ENCODE results near the gene CDYL2. TPM values are rescaled to one million over a fixed set of nuclear protein-coding genes. Genes with fewer than 3 reads are reported as not detected.

The CDYL2 gene
- total RNA-seq, 3 donors from 2014 or later: 6.4 to 12.1 (median 10.7) TPM

DNA sequence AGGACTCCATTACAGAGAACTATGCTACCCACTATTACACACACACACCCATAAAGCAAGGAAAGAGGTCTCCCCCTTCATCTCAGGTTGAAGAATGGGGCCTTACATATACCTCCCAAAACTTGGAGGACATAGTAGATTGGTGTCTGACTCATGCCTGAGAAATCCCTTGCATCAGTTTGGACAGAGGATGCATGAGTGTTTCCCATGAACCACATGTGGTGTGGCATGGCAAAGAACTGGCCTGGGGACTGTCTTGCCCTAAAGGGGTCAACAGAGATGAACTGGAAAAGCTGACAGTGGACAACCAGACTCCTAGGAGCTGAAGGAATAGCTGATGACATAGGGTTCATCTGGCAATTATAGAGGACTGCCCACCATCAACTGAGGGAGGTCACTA, 209.6 kb downstream of the CDYL2 start:
- no peaks in the 10 kb centered on the region for H3K27me3 ChIP-seq
- TF ChIP-seq, protein P1, sequence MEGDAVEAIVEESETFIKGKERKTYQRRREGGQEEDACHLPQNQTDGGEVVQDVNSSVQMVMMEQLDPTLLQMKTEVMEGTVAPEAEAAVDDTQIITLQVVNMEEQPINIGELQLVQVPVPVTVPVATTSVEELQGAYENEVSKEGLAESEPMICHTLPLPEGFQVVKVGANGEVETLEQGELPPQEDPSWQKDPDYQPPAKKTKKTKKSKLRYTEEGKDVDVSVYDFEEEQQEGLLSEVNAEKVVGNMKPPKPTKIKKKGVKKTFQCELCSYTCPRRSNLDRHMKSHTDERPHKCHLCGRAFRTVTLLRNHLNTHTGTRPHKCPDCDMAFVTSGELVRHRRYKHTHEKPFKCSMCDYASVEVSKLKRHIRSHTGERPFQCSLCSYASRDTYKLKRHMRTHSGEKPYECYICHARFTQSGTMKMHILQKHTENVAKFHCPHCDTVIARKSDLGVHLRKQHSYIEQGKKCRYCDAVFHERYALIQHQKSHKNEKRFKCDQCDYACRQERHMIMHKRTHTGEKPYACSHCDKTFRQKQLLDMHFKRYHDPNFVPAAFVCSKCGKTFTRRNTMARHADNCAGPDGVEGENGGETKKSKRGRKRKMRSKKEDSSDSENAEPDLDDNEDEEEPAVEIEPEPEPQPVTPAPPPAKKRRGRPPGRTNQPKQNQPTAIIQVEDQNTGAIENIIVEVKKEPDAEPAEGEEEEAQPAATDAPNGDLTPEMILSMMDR (IDR thresholded peaks at IDR 0.05): no peak
- TF ChIP-seq POLR2AphosphoS5 (IDR thresholded peaks at IDR 0.05) (no peak), POLR2A (IDR thresholded peaks at IDR 0.05) (no peak)
- DNase-seq (ENCODE audit: low spot score in 2 of 2): no peak

DNA sequence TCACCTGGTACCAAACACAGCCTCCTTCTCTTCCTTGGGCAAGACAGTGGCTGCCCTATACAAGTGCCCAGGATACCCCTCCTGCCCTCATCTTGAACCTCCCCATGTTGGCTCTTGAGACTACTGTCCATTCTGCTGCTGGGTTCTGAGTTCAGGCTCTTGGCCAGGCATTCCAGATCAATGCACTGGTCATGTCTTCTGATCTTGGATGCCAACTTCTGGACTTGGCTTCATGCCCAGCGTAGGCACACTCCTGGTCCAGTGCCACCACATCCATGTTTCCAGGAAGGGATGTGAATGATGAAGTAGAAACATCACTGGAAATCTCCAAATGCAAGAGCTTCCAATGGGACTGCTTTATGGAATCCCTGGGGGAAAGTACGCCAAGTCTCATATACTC, 212.1 kb downstream of the CDYL2 start:
- H3K36me3 ChIP-seq: no peaks in the 10 kb centered on the region
- H3K9me3 ChIP-seq: no peaks in the 10 kb centered on the region
- intact Hi-C loops (cut with DNase I; ENCODE audit: low total_unique reads): no loop called here
- no peak for TF ChIP-seq POLR2AphosphoS5 (IDR thresholded peaks at IDR 0.05)
- TF ChIP-seq POLR2A (IDR thresholded peaks at IDR 0.05): no peak
- TF ChIP-seq, protein P1 (IDR thresholded peaks at IDR 0.05): no peak
- no peaks in the 10 kb centered on the region for H3K4me1 ChIP-seq
- H3K27me3 ChIP-seq: no peaks in the 10 kb centered on the region
- H3K27ac ChIP-seq: no peak overlapping the region
- no peak overlapping the region for H3K4me3 ChIP-seq
- no peak for DNase-seq (ENCODE audit: low spot score in 2 of 2)

More for the DNA sequence above, 209.6 kb downstream of the CDYL2 start:
- Histone ChIP-seq H3K9me3 (no peaks in the 10 kb centered on the region), H3K4me1 (no peaks in the 10 kb centered on the region), H3K4me3 (no peak overlapping the region), H3K27ac (no peak overlapping the region), H3K36me3 (no peaks in the 10 kb centered on the region)
- intact Hi-C loops (cut with DNase I; ENCODE audit: low total_unique reads): no loop called here

DNA sequence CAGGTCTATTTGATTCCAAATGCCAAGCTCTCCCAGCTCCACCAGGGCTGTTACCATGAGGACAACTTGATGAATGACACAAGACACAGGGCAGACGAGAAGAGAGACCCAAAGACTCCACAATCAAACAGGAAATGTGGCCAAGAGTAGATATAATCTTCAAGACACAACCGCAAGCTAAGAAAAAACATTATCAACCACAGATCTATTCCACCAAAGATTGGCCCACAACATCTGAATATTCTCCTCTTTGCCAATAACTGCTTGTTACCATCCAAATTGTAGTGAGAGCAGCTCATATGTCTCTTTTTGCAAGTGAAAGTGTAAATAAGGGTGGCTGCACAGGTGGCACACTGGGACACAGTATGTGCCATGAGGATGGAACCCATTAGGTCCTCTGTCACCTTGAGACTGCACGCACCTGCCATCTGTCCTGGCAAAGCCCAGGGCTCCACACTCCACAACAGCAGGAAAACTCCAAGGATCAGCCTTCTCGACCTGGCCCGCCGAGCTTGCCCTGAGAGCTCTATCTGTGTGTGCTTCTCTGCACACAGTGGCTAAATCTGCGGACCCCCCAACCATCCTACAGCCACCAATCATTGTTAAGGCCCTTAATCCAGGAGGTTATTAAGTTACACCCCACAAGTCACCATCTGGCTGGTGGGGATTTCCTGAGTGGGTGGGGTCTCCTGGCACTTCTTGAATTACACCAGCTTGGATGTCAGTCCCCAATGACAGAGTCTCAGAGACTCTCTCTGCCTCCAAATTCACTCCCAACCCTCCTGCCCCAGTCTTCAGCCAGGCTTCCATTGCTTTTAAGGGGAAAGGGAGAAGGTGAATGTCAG, 213.1 kb downstream of the CDYL2 start:
- no peaks in the 10 kb centered on the region for H3K4me1 ChIP-seq
- no peak for DNase-seq (ENCODE audit: low spot score in 2 of 2)
- no peaks in the 10 kb centered on the region for H3K36me3 ChIP-seq
- H3K27me3 ChIP-seq: no peaks in the 10 kb centered on the region
- TF ChIP-seq, protein P1 (IDR thresholded peaks at IDR 0.05): no peak
- TF ChIP-seq POLR2AphosphoS5 (IDR thresholded peaks at IDR 0.05) (no peak), POLR2A (IDR thresholded peaks at IDR 0.05) (no peak)
- H3K27ac ChIP-seq: no peak overlapping the region
- H3K4me3 ChIP-seq: no peak overlapping the region
- no peaks in the 10 kb centered on the region for H3K9me3 ChIP-seq
- intact Hi-C loops (cut with DNase I; ENCODE audit: low total_unique reads): no loop called here

DNA sequence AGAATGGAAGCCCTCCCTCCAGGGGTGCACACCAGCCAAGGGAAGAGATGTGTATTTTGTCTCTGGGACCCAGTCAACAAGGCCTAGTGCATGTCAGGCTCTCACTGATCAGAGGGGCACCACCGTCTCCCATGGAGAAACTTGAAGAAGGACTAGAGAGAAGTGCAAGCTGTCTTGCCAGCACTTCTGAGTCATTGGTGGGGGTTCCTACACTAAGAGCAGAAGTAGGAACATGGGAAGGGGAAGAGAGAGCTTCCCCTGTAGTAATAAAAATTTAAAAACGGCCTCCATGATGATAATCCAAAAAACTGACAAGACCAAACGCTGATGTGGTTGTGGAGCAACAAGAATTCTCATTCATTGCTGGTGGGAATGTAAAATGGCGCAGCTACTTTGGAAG, 217.3 kb downstream of the CDYL2 start:
- intact Hi-C loops (cut with DNase I; ENCODE audit: low total_unique reads): loop anchor here (2.0 kb wide), 1 partner anchor 68 kb away; no protein-coding TSS in a partner anchor
- no peak for TF ChIP-seq POLR2AphosphoS5 (IDR thresholded peaks at IDR 0.05)
- TF ChIP-seq, protein P1 (IDR thresholded peaks at IDR 0.05): no peak
- no peak for TF ChIP-seq POLR2A (IDR thresholded peaks at IDR 0.05)
- no peak for DNase-seq (ENCODE audit: low spot score in 2 of 2)
- H3K36me3 ChIP-seq: no peaks in the 10 kb centered on the region
- no peaks in the 10 kb centered on the region for H3K9me3 ChIP-seq
- no peak overlapping the region for H3K4me3 ChIP-seq
- H3K4me1 ChIP-seq: no peaks in the 10 kb centered on the region
- H3K27me3 ChIP-seq: no peaks in the 10 kb centered on the region
- H3K27ac ChIP-seq: no peak overlapping the region

DNA sequence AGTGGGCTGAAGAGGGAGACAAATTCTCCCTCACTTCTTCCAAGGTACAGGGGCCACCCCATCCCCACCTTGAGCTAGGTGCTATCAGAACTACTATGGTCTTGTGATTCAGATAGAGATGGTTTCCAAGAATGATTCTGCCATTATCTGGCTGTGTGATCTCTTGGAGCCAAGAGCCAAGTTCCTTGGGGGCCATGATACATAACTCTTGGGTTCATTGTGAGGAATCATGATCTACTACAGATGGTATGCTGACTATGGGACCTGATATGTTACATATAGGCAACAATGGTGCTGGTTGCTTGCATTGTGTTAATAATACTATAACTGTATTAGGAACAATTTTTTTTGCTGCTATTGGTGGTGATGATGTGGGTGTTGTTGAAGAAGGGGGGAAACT, 217.9 kb downstream of the CDYL2 start:
- no peak overlapping the region for H3K27ac ChIP-seq
- no peaks in the 10 kb centered on the region for H3K4me1 ChIP-seq
- intact Hi-C loops (cut with DNase I; ENCODE audit: low total_unique reads): loop anchor here (2.0 kb wide), 1 partner anchor 68 kb away; no protein-coding TSS in a partner anchor
- no peaks in the 10 kb centered on the region for H3K27me3 ChIP-seq
- TF ChIP-seq POLR2AphosphoS5 (IDR thresholded peaks at IDR 0.05) (no peak), POLR2A (IDR thresholded peaks at IDR 0.05) (no peak)
- TF ChIP-seq, protein P1 (IDR thresholded peaks at IDR 0.05): no peak
- H3K9me3 ChIP-seq: no peaks in the 10 kb centered on the region
- no peaks in the 10 kb centered on the region for H3K36me3 ChIP-seq
- no peak overlapping the region for H3K4me3 ChIP-seq
- DNase-seq (ENCODE audit: low spot score in 2 of 2): no peak
